OCI-LY7 (cell line): ENCODE data around the gene MCM7. TPM values are rescaled to one million over a fixed set of nuclear protein-coding genes. Genes with fewer than 3 reads are reported as not detected.

ENCODE experiments used
- BruUV-seq: library from RNA; stranded (reverse); fragments of 400-500 nt; replicated peaks from 2 replicates; lab custom pipeline; 2021; lab: Mats Ljungman, UMichigan
- CTCF ChIA-PET: fragments of 300-600 bp; sonication (Branson Sonifier 250); formaldehyde crosslinking; loops from one replicate; lab custom pipeline; 2022; ENCODE audit warnings: antibody characterized with exemption; ENCODE audit not compliant: unreplicated experiment; lab: Charles Lee
- POLR2A ChIA-PET: fragments of 300-600 bp; sonication (Branson Sonifier 250); formaldehyde crosslinking; loops from one replicate; lab custom pipeline; 2022; ENCODE audit warnings: antibody characterized with exemption; lab: Charles Lee
- DNase-seq: peaks from one replicate; pipeline ENCODE4 v3.0.0-alpha.2; 2015; ENCODE audit warnings: low spot score
- H2AFZ ChIP-seq: fragments of 200-600 bp; sonication (generic), shearing (Covaris generic); 2 replicates; pipeline ENCODE4 v1.6.1; 2014; ENCODE audit warnings: mild to moderate bottlenecking, antibody characterized with exemption, low read length, moderate library complexity
- H3K27ac ChIP-seq: fragments of 200-600 bp; sonication (generic); 2 replicates; pipeline ENCODE4 v1.5.1; 2014; ENCODE audit warnings: mixed run types, low read depth, mild to moderate bottlenecking, moderate library complexity, low read length, inconsistent platforms; ENCODE audit not compliant: poor library complexity, severe bottlenecking
- H3K36me3 ChIP-seq: fragments of 200-600 bp; sonication (generic); 2 replicates; pipeline ENCODE4 v1.6.1; 2014; ENCODE audit warnings: mild to moderate bottlenecking, antibody characterized with exemption, low read length, moderate library complexity, mixed read lengths; ENCODE audit not compliant: insufficient read depth
- H3K4me1 ChIP-seq: fragments of 200-600 bp; sonication (generic); 2 replicates; pipeline ENCODE4 v1.5.1; 2014; ENCODE audit warnings: mild to moderate bottlenecking, low read length; ENCODE audit not compliant: insufficient read depth, poor library complexity, severe bottlenecking
- H3K4me2 ChIP-seq: fragments of 200-600 bp; sonication (generic); 2 replicates; pipeline ENCODE4 v1.6.1; 2014; ENCODE audit warnings: mild to moderate bottlenecking, low read length
- H3K4me3 ChIP-seq: fragments of 200-600 bp; sonication (generic); 2 replicates; pipeline ENCODE4 v1.5.1; 2014; ENCODE audit warnings: mild to moderate bottlenecking, low read depth, low read length; ENCODE audit not compliant: poor library complexity, severe bottlenecking
- H3K79me2 ChIP-seq: fragments of 200-600 bp; sonication (generic); 2 replicates; pipeline ENCODE4 v1.6.1; 2016; ENCODE audit warnings: low read depth, mild to moderate bottlenecking, low read length, moderate library complexity, mixed read lengths; ENCODE audit not compliant: insufficient read depth
- H3K9me2 ChIP-seq: fragments of 200-600 bp; sonication (generic); 2 replicates; pipeline ENCODE4 v1.6.1; 2016; ENCODE audit warnings: mild to moderate bottlenecking, low read length, mixed read lengths; ENCODE audit not compliant: insufficient read depth
- H3K9me3 ChIP-seq: fragments of 200-600 bp; sonication (generic); 2 replicates; pipeline ENCODE4 v1.6.1; 2014; ENCODE audit warnings: mild to moderate bottlenecking, mixed run types, low read length, mixed read lengths
- H4K20me1 ChIP-seq: fragments of 200-600 bp; sonication (generic); 2 replicates; pipeline ENCODE4 v1.6.1; 2014; ENCODE audit warnings: mild to moderate bottlenecking, antibody characterized with exemption, low read length, moderate library complexity, mixed read lengths; ENCODE audit not compliant: insufficient read depth
- EZH2phosphoT487 ChIP-seq: fragments of 200-600 bp; sonication (generic); IDR thresholded peaks from 2 replicates; pipeline ENCODE4 v1.6.1; 2018; ENCODE audit warnings: low read depth, borderline replicate concordance, mild to moderate bottlenecking, mixed run types, antibody characterized with exemption, low read length, moderate library complexity, mixed read lengths
- intact Hi-C: fragments of 100-400 bp; cut with micrococcal nuclease; formaldehyde crosslinking; loops from one replicate; pipeline ENCODE4 v1.10.0; 2022; ENCODE audit not compliant: unreplicated experiment
- total RNA-seq, 2 experiments: library from RNA; depleted of rRNA in 1 of 2; stranded (reverse); fragments of >200 nt in 1 of 2; shearing (Covaris generic) in 1 of 2; gene quantifications; 2 replicates each; pipeline ENCODE4 v1.2.3, GENCODE V29; 2014 to 2022
- TF ChIP-seq, protein P1 (sequence below): fragments of 200-600 bp; sonication (generic); conservative IDR thresholded peaks from 2 replicates; pipeline ENCODE4 v1.5.1; 2014; ENCODE audit warnings: mild to moderate bottlenecking, antibody characterized with exemption, low read length, moderate library complexity, mixed read lengths

The MCM7 gene
- total RNA-seq, 2 experiments from 2014 or later: 423 to 424 TPM

DNA sequence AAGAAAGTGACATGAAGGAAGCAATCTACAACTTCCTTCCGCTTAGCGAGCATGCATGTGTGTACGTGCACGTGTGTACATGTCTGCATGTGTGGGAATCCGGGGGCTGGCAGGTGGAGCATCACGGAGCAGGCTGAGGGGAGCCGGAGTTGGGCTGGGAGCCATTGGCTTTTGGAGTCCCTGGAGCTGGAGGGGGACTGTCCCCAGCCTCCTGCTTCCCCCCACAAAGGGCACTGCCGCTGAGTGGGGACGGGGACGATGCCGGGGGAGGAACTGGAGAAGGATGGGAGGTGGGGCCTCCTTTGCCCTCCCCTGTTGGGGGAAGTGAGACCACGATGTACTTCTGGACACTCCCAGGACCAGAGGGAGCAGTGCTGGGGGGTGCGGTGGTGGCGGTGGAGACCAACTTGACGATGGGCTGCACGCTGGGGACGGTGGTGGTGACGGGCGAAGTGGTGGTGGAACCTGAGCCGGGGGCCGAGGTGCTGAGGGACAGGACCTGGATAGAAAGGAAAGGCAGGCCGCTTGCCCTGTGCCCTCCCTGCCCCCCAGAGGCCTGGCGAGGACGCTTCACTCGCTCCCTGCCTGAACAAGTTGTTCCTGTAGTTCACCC, 6.0 kb upstream of the MCM7 start:
- no peak overlapping the region for H3K4me2 ChIP-seq
- TSS peak; percentile 96 for BruUV-seq
- DNase-seq: no peak
- H3K27ac ChIP-seq: no peak overlapping the region
- TF ChIP-seq EZH2phosphoT487: no peak
- TF ChIP-seq, protein P1, sequence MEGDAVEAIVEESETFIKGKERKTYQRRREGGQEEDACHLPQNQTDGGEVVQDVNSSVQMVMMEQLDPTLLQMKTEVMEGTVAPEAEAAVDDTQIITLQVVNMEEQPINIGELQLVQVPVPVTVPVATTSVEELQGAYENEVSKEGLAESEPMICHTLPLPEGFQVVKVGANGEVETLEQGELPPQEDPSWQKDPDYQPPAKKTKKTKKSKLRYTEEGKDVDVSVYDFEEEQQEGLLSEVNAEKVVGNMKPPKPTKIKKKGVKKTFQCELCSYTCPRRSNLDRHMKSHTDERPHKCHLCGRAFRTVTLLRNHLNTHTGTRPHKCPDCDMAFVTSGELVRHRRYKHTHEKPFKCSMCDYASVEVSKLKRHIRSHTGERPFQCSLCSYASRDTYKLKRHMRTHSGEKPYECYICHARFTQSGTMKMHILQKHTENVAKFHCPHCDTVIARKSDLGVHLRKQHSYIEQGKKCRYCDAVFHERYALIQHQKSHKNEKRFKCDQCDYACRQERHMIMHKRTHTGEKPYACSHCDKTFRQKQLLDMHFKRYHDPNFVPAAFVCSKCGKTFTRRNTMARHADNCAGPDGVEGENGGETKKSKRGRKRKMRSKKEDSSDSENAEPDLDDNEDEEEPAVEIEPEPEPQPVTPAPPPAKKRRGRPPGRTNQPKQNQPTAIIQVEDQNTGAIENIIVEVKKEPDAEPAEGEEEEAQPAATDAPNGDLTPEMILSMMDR: no peak
- no peaks in the 10 kb centered on the region for H3K9me3 ChIP-seq
- peaks cover 9% of the 10 kb centered on the region; the same call in 1 of the 2 replicates for H3K79me2 ChIP-seq
- ChIA-PET POLR2A (no interaction called here), CTCF (no interaction called here)
- peaks cover 11% of the 10 kb centered on the region for H3K4me1 ChIP-seq
- H4K20me1 ChIP-seq: no peaks in the 10 kb centered on the region
- H3K9me2 ChIP-seq: no peaks in the 10 kb centered on the region
- intact Hi-C loops: no loop called here
- H3K36me3 ChIP-seq: peaks cover 63% of the 10 kb centered on the region
- H2AFZ ChIP-seq: no peak overlapping the region
- H3K4me3 ChIP-seq: no peak overlapping the region

DNA sequence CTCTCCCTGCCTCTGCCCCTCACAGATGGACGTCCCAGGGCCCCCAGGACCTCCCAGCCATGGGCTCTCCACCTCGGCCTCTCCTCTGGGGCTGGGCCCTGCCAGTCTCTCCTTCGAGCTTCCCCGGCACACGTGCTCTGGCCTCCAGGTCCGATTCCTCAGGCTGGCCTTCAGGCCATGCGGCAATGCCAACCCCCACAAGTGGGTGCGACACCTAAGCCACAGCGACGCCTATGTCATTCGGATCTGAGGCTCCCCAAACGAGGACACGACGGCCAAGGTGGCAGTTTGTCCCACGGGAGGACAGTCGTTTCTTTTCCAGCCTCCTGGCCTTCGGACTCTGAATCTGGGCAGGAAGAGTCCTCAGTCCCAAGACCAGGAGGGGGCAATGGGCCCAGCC, 5.4 kb upstream of the MCM7 start:
- H4K20me1 ChIP-seq: no peaks in the 10 kb centered on the region
- no peak for DNase-seq
- CTCF ChIA-PET: no interaction called here
- H3K4me1 ChIP-seq: peaks cover 13% of the 10 kb centered on the region
- no TSS peak for BruUV-seq
- no peak overlapping the region for H3K4me2 ChIP-seq
- TF ChIP-seq EZH2phosphoT487: no peak
- TF ChIP-seq, protein P1: no peak
- H3K9me3 ChIP-seq: no peaks in the 10 kb centered on the region
- H3K27ac ChIP-seq: no peak overlapping the region
- H3K4me3 ChIP-seq: no peak overlapping the region
- peaks cover 9% of the 10 kb centered on the region; the same call in 1 of the 2 replicates for H3K79me2 ChIP-seq
- no peaks in the 10 kb centered on the region for H3K9me2 ChIP-seq
- H2AFZ ChIP-seq: no peak overlapping the region
- H3K36me3 ChIP-seq: peaks cover 57% of the 10 kb centered on the region
- intact Hi-C loops: no loop called here
- POLR2A ChIA-PET: no interaction called here

DNA sequence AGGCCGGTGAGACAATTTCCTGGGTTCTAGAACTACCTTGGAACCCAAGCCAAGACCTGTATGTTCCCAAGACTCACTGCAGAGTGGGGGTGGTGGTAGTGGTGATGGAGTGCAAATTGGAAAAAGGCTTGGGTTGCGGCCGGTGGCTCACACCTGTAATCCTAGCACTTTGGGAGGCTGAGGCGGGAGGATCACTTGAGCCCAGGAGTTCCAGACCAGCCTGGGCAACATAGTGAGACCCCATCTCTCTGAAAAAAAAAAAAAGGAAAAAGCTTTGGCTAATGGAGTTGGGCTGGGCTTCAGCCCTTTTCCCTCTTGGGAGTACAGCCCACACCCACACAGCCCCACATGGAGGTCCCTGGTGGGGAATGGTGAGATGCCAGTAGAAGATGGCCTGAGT, 4.3 kb upstream of the MCM7 start:
- H3K9me2 ChIP-seq: no peaks in the 10 kb centered on the region
- H3K9me3 ChIP-seq: no peaks in the 10 kb centered on the region
- no peaks in the 10 kb centered on the region for H4K20me1 ChIP-seq
- H3K4me1 ChIP-seq: peaks cover 13% of the 10 kb centered on the region
- peaks cover 16% of the 10 kb centered on the region for H3K79me2 ChIP-seq
- H3K4me2 ChIP-seq: no peak overlapping the region
- CTCF ChIA-PET: no interaction called here
- H2AFZ ChIP-seq: no peak overlapping the region
- intact Hi-C loops: no loop called here
- H3K36me3 ChIP-seq: peaks cover 50% of the 10 kb centered on the region
- no peak overlapping the region for H3K27ac ChIP-seq
- POLR2A ChIA-PET: no interaction called here
- H3K4me3 ChIP-seq: no peak overlapping the region
- BruUV-seq: no TSS peak
- DNase-seq: no peak
- TF ChIP-seq, protein P1: no peak
- TF ChIP-seq EZH2phosphoT487: no peak
